ENCODE data around the gene AKR1A1. TPM values are rescaled to one million over a fixed set of nuclear protein-coding genes. Genes with fewer than 3 reads are reported as not detected.
A peak's percentile ranks its signal among the peaks of the same experiment; 100 is the strongest.

The AKR1A1 gene
- total RNA-seq, 1 experiment from 2014 or later, result 82.5 TPM

DNA sequence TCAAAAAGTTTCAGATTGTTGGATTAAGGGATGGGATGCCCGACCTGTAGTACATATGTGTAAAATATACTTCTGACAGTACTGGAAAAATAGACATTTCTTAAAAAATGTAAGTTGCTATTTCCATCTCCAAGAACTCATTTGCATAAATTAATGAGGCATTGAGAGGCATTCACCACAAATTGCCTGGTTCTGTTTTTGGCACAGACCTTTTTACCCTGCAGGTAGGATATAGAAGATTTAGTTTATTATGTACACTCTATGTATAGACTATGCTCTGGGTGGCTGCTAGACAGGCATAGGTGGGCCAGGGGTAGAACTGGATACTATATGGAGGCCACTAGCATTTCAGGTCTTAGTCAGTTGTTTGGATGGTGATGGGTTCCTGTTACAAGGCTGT is 65.3 kb downstream of the AKR1A1 start:
- no peak for DNase-seq (ENCODE audit: low read depth)

DNA sequence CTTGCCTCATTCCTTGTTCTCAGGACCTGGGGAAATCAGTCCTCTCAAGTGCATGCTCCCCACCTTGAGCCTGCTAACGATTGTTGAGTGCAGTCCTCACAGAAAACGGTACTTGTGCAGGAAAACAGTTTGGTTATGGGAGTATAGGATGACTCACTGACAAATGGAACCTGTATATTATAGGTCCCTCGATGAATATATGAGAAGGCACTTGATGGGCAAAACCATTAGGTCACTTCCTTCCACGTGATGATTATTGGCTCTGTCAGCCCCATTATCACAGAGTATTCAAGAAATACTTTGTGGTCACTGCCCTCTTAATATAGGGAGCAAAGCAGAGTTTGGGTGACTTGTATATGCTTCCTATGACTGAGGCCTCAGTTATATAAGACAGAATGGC is 67.0 kb downstream of the AKR1A1 start:
- DNase-seq (ENCODE audit: low read depth), result peak; percentile 15

DNA sequence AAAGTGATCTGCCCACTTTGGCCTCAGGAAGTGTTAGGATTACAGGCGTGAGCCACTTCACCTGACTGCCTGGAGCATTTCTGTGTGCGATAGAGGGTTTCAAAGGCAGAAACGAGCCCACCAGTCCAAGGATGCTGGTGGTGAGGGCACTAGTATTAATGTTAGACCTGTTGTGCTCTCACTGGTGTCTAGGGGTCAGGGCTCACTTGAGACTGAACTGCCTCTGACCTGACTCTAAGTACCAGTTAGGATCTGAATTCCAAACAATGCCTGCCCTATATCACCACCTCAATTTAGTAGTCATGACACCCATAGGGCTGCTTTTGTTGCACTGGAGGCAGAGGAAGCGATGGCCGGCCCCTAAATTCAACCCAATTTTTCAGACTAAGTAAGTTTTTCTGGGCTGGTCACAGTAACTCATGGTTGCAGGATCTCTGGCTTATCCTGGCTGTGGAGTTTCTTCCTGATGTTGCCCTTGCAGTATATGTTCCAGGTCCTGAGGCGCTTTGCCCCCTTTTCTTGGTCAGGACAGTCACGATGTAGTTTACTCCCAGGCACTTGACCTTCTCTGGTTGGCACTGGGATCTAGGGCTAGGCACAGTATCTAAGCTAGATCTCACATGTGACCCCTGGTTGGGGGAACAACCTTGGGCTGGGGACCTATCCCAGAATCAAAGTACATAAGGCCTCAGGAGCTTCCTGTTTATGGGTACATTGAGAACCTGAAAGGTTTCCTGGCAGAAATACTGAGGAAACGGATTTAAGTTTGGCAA is 68.7 kb downstream of the AKR1A1 start:
- DNase-seq (ENCODE audit: low read depth), result no peak

Other genes starting within 250 kb of the AKR1A1 start
- 2.3 TPM in 2 replicates for gene HPDL, start 223.9 kb upstream of the AKR1A1 start, total RNA-seq (2014; rRNA removed; shearing (Covaris generic))
- gene TOE1, start 210.7 kb upstream of the AKR1A1 start, total RNA-seq (2014; rRNA removed; shearing (Covaris generic)), result 30.3 and 33.4 TPM in 2 replicates
- 11.4 and 14.3 TPM in 2 replicates for gene MUTYH, start 210.4 kb upstream of the AKR1A1 start, total RNA-seq (2014; rRNA removed; shearing (Covaris generic))
- gene TESK2, start 59.7 kb upstream of the AKR1A1 start, total RNA-seq (2014; rRNA removed; shearing (Covaris generic)), result 2.3 and 4.9 TPM in 2 replicates
- gene CCDC163, start 50.8 kb upstream of the AKR1A1 start, total RNA-seq (2014; rRNA removed; shearing (Covaris generic)), result 2.2 and 2.4 TPM in 2 replicates
- gene MMACHC, start 50.5 kb upstream of the AKR1A1 start, total RNA-seq (2014; rRNA removed; shearing (Covaris generic)), result 9.1 and 9.8 TPM in 2 replicates
- 948 and 962 TPM in 2 replicates for gene PRDX1, start 28.9 kb upstream of the AKR1A1 start, total RNA-seq (2014; rRNA removed; shearing (Covaris generic))
- 133 and 157 TPM in 2 replicates for gene NASP, start 33.2 kb downstream of the AKR1A1 start, total RNA-seq (2014; rRNA removed; shearing (Covaris generic))
- 0.20 and 0.36 TPM in 2 replicates for gene CCDC17, start 73.2 kb downstream of the AKR1A1 start, total RNA-seq (2014; rRNA removed; shearing (Covaris generic))
- gene GPBP1L1, start 135.7 kb downstream of the AKR1A1 start, total RNA-seq (2014; rRNA removed; shearing (Covaris generic)), result 105 and 122 TPM in 2 replicates
- gene TMEM69, start 137.4 kb downstream of the AKR1A1 start, total RNA-seq (2014; rRNA removed; shearing (Covaris generic)), result 40.5 and 49.0 TPM in 2 replicates
- gene IPP, start 199.8 kb downstream of the AKR1A1 start, total RNA-seq (2014; rRNA removed; shearing (Covaris generic)), result 7.9 and 9.4 TPM in 2 replicates

Data from RPMI7951 (cell line).